HuH-7.5 (cell line): ENCODE results near the gene TERF2IP.

Experiments
- DNase-seq: peaks from one replicate; pipeline ENCODE4 v3.0.0; 2011; ENCODE audit warnings: low spot score

The TERF2IP gene

DNA sequence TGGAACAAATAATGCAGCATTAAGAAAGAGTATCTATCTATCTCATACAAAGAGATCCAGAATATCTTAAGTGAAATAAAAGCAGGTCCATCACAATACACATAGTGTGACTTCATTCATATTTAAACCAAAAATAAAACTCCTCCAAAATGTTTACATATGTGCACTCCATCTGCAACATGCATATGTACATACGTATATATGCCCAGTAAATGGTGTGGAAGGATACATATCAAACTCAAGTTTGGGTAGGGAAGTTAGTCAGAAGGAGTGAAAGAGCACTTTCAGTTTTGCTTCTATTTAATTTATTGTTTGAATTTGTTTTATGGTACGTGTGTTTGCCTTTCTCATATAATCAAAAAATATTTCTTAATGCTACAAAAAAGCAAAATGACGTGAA is 12.5 kb upstream of the TERF2IP start:
- no peak for DNase-seq

DNA sequence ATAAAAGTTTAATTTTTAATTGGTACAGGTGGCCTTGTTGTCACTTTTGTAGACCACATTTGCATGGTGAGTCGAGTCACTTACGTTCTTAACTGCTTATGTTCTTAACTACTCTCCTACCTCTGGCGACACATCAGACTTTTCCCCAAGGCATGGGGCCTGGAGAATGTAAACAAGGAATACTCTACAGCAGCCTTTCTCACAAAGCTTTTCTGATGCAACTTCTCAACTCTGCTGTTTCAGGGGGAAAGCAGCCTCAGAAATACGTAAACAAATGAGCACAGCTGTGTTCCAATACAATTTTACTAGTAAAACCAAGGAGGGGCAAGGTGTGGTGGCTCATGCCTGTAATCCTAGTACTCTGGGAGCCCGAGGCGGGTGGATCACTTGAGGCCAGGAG is 7.0 kb upstream of the TERF2IP start:
- no peak for DNase-seq

DNA sequence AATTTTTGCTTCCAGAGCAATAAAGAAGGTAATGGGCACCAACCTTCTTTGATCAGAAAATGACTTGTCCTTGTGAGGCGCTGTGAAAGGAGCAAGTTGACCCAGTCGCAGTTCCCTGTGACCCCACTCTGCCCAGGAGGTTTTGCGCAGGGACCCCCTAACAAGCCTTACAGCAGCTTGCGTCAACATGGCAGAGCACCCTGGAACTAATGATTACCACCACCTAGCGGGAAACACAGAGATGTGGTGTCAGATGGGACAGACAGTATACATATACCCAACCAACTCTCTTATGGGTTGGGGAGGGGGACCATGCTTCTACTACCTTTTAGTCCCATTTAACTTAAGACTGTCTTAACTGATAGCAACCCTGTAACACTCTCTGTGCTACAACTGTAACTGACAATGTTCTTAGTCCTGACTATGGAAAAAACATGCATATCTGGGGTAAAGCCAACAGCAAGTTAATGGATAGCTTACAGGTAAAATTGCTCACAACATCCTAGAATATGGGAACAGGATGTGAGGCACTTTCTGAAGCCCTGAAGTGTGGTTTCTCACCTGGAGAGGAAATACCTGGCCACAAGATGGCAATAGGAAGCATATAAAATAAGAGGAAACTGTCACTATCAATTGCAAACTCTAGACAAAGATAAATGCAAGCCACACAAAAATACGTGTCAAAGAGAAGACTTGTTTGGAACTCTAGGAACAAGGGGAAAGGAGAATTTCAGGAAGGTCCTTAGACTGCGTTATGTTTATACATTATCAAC is 3.1 kb upstream of the TERF2IP start:
- DNase-seq: no peak

DNA sequence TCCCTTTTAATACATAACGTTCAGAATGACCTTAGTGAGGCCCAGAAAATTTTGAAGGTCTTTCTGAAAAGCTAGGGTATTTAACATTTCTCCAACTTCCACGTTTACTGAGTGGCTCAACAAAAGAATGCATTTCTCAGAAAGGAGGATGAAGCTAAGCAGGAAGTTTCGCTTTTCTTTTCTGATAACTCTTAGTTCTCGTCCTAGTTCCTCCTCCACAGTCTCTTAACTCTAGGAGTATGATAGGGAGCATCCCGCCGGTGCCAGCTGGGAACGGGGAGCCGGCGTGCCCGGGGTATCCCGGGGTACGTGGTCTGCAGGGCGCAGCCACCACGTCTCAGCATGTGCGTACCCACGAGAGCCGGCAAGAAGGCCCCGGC is 471 bp upstream of the TERF2IP start:
- no peak for DNase-seq

DNA sequence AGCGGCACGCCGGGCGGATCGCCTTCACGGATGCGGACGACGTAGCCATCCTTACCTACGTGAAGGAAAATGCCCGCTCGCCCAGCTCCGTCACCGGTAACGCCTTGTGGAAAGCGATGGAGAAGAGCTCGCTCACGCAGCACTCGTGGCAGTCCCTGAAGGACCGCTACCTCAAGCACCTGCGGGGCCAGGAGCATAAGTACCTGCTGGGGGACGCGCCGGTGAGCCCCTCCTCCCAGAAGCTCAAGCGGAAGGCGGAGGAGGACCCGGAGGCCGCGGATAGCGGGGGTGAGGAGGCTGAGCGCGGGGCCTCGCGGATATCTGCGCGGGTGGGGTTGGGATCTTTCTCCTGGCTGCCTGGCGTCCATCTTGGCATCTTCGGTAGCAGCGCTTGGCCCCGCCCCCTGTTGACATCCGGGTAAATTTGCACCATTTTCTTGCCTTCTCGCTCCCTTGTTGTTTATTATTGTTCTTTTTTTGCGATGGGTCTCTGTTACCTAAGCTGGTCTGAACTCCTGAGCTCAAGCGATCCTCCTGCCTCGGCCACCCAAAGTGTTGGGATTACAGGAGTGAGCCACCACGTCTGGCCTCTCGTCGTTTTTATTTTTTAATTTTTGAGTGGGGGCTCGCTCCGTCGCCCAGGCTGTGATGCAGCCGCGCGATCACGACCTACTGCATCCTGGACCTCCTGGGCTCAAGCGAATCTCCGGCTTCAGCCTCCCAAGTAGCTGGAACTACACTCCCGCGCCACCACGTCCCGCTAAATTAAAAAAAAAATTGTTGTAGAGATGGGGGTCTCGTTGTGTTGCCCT is 898 bp downstream of the TERF2IP start:
- peak; percentile 54 for DNase-seq

DNA sequence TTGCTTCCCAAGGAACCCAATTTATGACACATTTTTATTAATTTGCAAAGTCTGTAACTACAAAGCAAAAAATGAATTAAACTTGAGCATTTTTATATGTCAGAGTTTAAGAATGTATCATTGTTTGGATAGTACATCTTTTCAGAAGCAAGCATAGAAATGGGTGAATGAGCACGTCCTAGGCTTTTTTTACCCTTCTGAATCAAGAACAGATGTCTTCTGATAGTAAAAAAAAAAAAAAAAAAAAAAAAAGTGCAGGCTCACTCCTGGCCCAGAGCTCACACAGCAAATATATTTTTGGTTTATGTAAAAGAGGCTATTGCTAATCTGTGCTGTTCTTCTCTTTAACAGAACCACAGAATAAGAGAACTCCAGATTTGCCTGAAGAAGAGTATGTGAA is 6.3 kb downstream of the TERF2IP start:
- no peak for DNase-seq

DNA sequence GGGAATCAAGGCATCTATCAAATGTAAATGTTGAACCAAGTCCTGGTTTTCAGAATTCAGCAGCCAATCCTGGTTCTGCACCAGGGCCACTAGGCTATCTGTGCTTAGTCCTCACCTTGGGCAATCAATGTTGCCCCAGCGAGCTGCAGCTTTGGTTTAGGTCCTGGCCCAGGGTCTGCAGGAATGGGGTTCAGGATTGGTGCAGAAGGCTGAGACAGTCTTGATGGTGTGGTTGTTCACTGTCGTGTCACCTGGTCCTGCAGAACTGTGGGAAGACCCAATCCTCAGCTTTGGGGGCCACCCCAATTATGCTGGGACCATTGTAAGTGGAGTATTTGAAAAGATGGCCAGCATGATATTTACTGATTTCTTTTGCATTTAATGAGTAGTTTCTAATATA is 10.6 kb downstream of the TERF2IP start:
- DNase-seq: no peak

DNA sequence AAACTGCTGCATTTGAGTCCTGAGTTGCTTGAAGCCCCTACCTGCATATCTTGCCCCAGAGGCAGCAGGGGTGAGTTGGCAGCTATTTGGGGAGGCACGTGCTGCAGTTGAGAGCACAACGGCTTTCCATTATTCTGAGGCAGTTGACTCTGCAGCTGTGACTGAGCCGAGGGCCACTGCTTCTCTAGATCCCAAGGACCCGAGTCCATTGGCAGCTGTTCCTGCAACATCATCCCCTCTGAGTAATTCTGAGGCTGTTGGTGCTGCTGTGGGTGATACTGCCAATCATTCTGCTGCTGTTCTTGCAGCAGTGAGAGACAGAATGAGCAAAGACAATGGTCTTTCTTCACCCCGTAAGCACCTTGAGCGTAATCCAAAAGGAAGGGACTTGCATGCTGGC is 12.7 kb downstream of the TERF2IP start:
- no peak for DNase-seq

DNA sequence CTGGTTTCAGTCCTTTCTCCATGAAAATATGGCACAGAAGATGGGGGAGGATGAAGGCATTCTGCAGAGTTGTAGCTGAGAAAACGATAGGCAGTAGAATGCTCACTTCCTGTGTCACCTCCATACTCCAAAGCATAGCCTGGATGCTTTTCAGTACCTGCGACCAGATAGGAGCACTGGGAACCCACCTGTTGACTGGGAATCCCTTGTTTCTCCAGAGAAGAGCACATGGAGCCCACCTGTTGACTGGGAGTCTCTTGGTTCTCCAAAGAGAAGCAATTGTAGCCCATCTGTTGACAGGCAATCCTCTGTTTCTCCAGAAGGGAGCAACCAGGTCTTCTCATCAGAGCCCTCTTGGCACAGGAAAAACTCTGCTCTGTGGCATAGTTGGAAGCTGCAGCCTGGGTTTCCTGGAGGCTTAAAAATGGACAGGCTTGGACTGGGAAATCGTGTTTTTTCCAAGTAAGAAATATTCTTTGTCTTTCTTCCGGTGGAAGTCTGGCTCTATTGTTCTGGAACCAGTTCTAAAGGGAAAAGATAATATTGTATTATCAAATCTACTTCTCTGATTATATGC is 13.2 kb downstream of the TERF2IP start:
- no peak for DNase-seq

DNA sequence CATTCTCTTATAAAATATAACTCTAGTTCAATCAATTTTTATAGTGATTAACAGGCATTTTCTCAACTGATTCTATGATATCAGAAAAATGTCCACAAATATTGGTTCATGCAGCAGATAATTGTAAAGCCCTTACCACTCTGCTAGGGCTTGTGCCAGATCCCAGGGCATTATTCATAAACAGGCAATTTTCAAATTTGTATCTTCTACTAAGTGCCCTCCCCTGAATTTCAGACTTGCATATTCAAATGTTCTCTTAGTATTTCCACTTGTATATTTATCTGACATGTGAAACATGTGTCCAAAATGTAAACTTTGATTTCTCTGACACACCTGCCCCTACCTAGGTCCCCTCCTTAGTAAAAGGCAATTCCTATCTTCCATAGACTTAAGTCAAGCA is 19.9 kb downstream of the TERF2IP start:
- no peak for DNase-seq

DNA sequence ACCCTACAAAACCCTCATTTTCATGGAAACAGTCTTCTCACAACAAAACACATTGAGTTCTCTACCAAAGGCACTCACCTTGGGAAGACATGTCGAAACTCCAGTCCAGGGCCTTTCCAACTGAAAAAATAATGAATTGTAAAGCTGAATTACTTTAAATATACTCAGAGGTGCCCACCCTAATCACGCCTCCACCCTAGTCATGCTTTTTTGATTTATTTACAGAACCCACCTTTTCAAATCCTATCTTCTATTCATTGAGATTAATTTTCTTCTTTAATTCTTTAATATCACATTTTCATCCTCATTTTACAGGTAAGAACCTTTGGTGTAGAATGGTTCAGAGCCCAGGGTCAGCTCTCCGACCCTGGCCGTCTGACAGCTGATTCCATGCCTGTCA is 29.3 kb downstream of the TERF2IP start, which contains the start of gene CPHXL2:
Gene CPHXL2 (minus strand): TSS at position 101 of the 400 bp plus-strand sequence. CDS start 10 bp downstream, at position 91.
- DNase-seq: no peak

DNA sequence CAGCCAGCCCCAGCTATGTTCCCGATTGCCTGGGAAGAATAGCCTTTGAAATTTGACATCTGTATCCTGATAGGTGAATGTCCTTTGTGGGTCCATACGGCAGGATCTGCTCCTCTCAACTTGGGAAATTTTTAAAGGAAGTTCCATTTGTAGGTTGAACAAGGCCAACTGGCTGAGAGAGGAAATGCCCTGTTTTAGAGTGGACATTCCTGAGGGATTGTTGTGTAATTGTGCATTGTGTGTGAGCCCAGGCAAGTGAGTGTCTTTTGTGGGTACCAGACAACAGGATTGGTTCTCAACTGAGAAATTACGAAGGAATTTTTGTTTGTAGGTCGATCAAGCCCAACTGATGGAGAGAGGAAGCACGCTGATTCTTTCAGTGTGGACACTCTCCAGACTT is 31.8 kb downstream of the TERF2IP start:
- DNase-seq: no peak

DNA sequence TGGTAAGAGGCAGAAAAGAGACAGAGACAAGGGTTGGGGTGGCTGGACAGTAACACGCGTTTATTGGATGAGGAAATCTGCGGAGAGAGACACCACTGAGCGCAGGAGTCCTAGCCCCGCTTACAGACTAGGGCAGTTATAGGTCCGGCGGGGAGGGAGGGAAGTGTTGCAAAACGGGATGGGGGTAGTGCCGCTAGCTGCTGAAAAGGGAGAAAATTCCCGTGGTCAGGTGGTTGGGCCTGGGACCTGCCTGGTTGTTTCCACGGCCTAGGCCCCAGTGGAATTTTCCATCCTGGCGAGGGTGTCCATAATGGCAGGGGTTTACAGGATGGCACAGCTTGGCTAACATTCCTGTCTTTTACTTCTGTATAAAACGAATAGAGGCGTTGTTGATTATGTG is 34.7 kb downstream of the TERF2IP start:
- DNase-seq: no peak

DNA sequence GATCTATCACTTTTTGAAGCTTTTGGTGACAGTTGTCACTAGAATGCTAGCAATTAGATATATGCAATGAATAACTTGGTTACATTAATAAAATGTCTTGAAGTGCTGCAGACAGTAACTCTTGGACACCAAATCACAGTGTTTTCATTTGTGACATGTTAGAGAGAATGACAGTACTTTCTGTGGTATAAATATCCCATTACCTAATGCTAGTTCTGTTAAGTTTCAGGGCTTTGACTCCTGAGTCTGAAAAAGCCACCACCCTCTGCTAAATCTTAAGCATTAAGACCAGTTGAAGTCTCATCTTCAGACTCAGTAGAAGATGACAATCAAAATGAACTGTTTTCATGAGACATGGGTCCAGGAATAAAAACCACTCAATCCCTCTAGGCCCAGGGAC is 39.8 kb downstream of the TERF2IP start:
- no peak for DNase-seq

DNA sequence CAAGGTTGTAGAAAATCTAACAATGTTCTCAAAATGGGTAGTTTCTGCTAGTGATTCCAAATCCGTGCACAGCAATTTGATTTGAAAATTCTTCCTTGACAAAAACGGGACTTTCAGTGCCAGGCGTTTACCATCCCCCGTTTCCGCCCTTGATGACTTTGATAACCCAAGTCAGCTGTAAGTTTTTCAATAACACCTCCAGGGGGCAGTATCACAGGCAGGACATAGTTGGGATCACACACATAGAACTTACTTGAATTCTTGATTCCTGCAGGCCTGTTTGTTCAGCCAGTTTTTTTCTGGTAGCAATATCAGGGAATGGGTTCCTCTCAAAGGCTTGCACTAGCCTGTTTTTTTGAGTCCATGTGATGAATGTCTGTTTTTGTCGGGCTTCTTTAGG is 48.1 kb downstream of the TERF2IP start:
- DNase-seq: no peak

DNA sequence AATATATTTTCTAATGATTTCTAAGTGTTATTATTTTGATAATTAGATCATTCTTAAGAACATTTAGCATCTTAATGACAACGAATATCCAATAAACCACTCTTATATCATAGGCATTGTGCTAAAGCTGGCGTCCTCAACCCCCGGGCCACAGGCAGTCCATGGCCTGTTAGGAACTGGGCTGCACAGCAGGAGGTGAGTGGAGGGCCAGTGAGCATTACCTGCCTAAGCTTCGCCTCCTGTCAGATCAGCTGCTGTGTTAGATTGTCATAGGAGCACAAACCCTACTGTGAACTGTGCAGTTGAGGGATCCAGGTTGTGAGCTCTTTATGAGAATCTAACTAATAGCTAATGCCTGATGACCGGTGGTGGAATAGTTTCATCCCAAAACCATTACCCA is 50.0 kb downstream of the TERF2IP start:
- DNase-seq: no peak

DNA sequence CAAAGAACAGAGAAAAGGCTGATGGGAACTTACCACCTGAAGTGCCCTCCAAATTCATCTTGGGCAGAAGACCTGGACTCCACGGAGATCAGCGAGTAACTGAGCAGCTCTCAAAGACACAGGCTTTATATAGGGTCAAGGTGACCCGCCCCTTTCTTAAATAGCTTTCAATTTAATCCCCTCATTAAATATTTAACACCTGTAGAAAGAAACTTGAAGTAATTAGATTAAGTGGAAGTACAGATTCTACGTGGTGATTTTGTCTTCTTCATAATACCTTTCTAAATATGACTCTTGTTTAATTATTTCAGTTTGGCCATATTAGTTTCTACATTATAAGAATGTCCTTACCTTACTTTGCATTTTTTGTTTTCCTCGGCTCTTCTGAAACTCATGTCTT is 53.8 kb downstream of the TERF2IP start, which contains the start of gene DUXB:
Gene DUXB (minus strand): TSS at position 101 of the 400 bp plus-strand sequence. CDS start 43 bp downstream, at position 58.
- no peak for DNase-seq

DNA sequence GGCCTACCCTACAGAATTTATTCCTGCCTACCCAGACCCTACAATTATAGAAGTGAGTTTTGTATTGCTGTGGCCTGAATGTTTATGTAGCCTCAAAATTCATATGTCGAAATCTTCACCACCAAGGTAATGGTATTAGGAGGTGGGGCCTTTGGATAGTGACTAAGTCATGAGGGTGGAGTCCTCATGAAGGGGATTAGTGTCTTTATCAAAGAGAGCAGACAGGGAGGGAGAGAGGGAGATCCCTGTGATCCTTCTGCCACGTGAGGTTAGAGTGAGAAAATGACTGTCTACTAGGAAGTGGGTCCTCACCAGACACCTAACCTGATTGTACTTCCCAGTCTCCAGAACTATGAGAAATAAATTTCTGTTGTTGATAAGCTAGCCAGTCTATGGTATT is 54.7 kb downstream of the TERF2IP start:
- no peak for DNase-seq

DNA sequence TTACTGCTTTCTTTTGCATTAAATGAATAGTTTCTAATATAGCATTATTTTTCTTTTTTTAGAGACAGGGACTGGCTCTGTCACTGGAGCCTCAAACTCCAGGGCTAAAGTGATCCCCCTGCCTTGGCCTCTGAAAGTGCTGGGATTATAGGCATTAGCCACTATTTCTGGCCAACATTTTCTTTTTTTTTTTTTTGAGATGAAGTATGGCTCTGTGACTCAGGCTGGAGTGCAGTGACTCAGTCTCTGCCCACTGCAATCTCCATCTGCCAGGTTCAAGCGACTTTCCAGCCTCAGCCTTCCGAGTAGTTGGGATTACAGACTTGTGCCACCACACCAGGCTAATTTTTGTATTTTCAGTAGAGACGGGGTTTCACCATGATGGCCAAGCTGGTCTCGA is 55.7 kb downstream of the TERF2IP start:
- DNase-seq: no peak
